Stimulated activated CD8-positive, alpha-beta memory T cell treated with anti-CD3 and anti-CD28 coated beads, Interleukin-4, amount 100 ng/mL, for 4 hours (primary cell): ENCODE results near the gene HDGFL2.

Experiments used
- DNase-seq, 2 donors: peaks; one replicate each; pipeline ENCODE4 v3.0.0-alpha.2; 2020; ENCODE audit warnings: low read depth in 2 of 2, low spot score in 1 of 2

HDGFL2 gene

DNA sequence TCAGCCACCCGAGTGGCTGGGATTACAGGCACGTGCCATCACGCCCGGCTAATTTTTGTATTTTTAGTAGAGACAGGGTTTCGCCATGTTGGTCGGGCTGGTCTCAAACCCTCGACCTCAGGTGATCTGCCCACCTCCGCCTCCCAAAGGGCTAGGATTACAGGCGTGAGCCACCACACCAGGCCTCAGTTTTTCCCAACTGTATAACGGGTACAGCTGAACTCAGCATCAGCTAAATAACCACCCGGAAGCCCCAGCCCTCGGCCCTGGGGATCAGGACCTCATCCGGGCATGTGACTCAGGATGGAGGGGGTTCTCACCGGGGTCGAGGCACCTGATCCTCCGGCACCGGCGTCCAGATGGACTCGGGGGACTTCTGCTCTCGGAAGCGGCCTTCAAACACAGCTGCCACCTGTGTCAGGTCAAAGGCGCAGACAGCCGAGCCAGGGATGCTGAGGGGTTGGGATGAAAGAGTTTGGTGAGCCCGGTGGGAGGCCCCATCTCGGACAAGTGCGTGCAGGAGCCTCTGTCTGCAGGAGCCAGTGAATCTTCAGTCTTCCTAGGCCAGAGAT, 78.5 kb downstream of the HDGFL2 start:
- DNase-seq = no peak
